Endothelial cell of umbilical vein (primary cell): ENCODE measurements around the gene HSPB2. TPM values are rescaled to one million over a fixed set of nuclear protein-coding genes. Genes with fewer than 3 reads are reported as not detected.

Experiments
- BruUV-seq: library from RNA; stranded (reverse); fragments of 400-500 nt; replicated peaks from 2 replicates; lab custom pipeline; 2021; lab: Mats Ljungman, UMichigan
- CTCF ChIA-PET: fragments of 300-600, 350-600 bp; sonication (Branson Sonifier 250); formaldehyde crosslinking; loops from one replicate; lab custom pipeline; 2021; ENCODE audit warnings: antibody characterized with exemption, inconsistent platforms; lab: Charles Lee
- POLR2A ChIA-PET: fragments of 300-600, 350-600 bp; sonication (Branson Sonifier 250); formaldehyde crosslinking; loops from one replicate; lab custom pipeline; 2021; ENCODE audit warnings: antibody characterized with exemption, inconsistent platforms; lab: Charles Lee
- DNase-seq: peaks from one replicate; pipeline ENCODE4 v3.0.0-alpha.2; 2011; ENCODE audit warnings: low read depth, low spot score
- FAIRE-seq: peaks from 2 replicates; lab custom pipeline; 2011; peaks lifted over from hg19 to GRCh38; lab: Jason Lieb, UNC
- H2AFZ ChIP-seq: 2 replicates; pipeline ENCODE4 v1.6.0; 2012; ENCODE audit warnings: low read depth, low read length, control low read depth, inconsistent platforms
- H3K27ac ChIP-seq: 2 replicates; pipeline ENCODE4 v1.5.1; 2011; ENCODE audit warnings: low read depth, mild to moderate bottlenecking, control low read depth, low read length, moderate library complexity; ENCODE audit not compliant: insufficient read depth
- H3K27me3 ChIP-seq, 2 experiments: 2 replicates each; pipeline versions ENCODE4 v1.6.0 to v1.6.1; 2011; ENCODE audit warnings: low read length in 2 of 2, mixed read lengths in 1 of 2; ENCODE audit not compliant: control insufficient read depth in 2 of 2, insufficient read depth in 2 of 2
- H3K36me3 ChIP-seq, 2 experiments: 2 replicates in 1 of 2; 3 replicates in 1 of 2; pipeline ENCODE4 v1.5.1; 2011; ENCODE audit warnings: low read length in 2 of 2, mild to moderate bottlenecking in 1 of 2, moderate library complexity in 1 of 2; ENCODE audit not compliant: control insufficient read depth in 2 of 2, insufficient read depth in 2 of 2; ENCODE audit errors: extremely low read depth in 1 of 2
- H3K4me1 ChIP-seq: 3 replicates; pipeline ENCODE4 v1.5.1; 2011; ENCODE audit warnings: mild to moderate bottlenecking, low read length; ENCODE audit not compliant: control insufficient read depth, insufficient read depth; ENCODE audit errors: extremely low read depth
- H3K4me2 ChIP-seq: 2 replicates; pipeline ENCODE4 v1.6.1; 2011; ENCODE audit warnings: low read length, control low read depth, mixed read lengths; ENCODE audit not compliant: insufficient read depth
- H3K4me3 ChIP-seq, 3 experiments: fragments of 200-600 bp in 1 of 3; sonication (generic), shearing (Covaris generic) in 1 of 3; replicated peaks in 1 of 3; 2 replicates each; pipeline ENCODE4 v1.5.1; 2011 to 2016; ENCODE audit warnings: control low read depth in 3 of 3, low read length in 3 of 3, mild to moderate bottlenecking in 2 of 3, inconsistent platforms in 1 of 3, low read depth in 1 of 3, moderate library complexity in 1 of 3; ENCODE audit not compliant: insufficient read depth in 1 of 3
- H3K79me2 ChIP-seq: 2 replicates; pipeline ENCODE4 v1.6.0; 2012; ENCODE audit warnings: low read length, inconsistent platforms; ENCODE audit not compliant: control insufficient read depth, insufficient read depth
- H3K9ac ChIP-seq: replicated peaks from 2 replicates; pipeline ENCODE3; 2011; ENCODE audit warnings: low read length, control low read depth; ENCODE audit not compliant: insufficient read depth; ENCODE audit errors: extremely low read depth
- H3K9me1 ChIP-seq: replicated peaks from 3 replicates; pipeline ENCODE4 v1.6.0; 2011; ENCODE audit warnings: mild to moderate bottlenecking, low read length; ENCODE audit not compliant: control insufficient read depth, insufficient read depth; ENCODE audit errors: extremely low read depth
- H3K9me3 ChIP-seq: replicated peaks from 2 replicates; pipeline ENCODE4 v1.5.1; 2012; ENCODE audit warnings: low read length, inconsistent platforms; ENCODE audit not compliant: control insufficient read depth, insufficient read depth
- H4K20me1 ChIP-seq: replicated peaks from 2 replicates; pipeline ENCODE3; 2011; ENCODE audit warnings: mild to moderate bottlenecking, low read length; ENCODE audit not compliant: control insufficient read depth, insufficient read depth; ENCODE audit errors: extremely low read depth
- EZH2 ChIP-seq: IDR thresholded peaks from 2 replicates; pipeline ENCODE4 v1.6.1; 2012; ENCODE audit warnings: borderline replicate concordance, low read depth, mild to moderate bottlenecking, moderate library complexity, low read length, inconsistent platforms; ENCODE audit not compliant: severe bottlenecking
- FOS ChIP-seq: IDR thresholded peaks from 2 replicates; pipeline ENCODE4 v1.6.1; 2011; ENCODE audit warnings: mild to moderate bottlenecking, low read length, moderate library complexity, borderline replicate concordance; ENCODE audit not compliant: insufficient read depth
- GATA2 ChIP-seq: IDR thresholded peaks from 2 replicates; pipeline ENCODE4 v1.7.0; 2011; ENCODE audit warnings: low read depth, mild to moderate bottlenecking, moderate library complexity, mixed read lengths, low read length; ENCODE audit not compliant: insufficient read length, insufficient read depth
- JUN ChIP-seq: IDR thresholded peaks from 2 replicates; pipeline ENCODE4 v1.6.1; 2011; ENCODE audit warnings: borderline replicate concordance, low read depth; ENCODE audit not compliant: insufficient read length, insufficient read depth
- MYC ChIP-seq: IDR thresholded peaks from one replicate; pipeline ENCODE4 v1.6.1; 2011; ENCODE audit warnings: mild to moderate bottlenecking, low read depth, low read length
- POLR2A ChIP-seq: IDR thresholded peaks from 2 replicates; pipeline ENCODE4 v1.6.1; 2012; ENCODE audit warnings: low read depth, mild to moderate bottlenecking, control low read depth, low read length
- POLR2AphosphoS5 ChIP-seq: IDR thresholded peaks from 2 replicates; pipeline ENCODE4 v1.6.1; 2012; ENCODE audit warnings: low read depth, mild to moderate bottlenecking, control low read depth, low read length, moderate library complexity; ENCODE audit not compliant: insufficient read depth
- dilution Hi-C: fragments of 300-500 bp; cut with MboI; formaldehyde crosslinking; loops from one replicate; pipeline ENCODE4 v1.15.0; 2019; ENCODE audit warnings: low sequenced_read_pairs; ENCODE audit not compliant: extremely low pct_ligation_motif_present
- intact Hi-C: fragments of 100-400 bp; cut with micrococcal nuclease; formaldehyde crosslinking; loops from one replicate; pipeline ENCODE4 v1.10.0; 2022
- polyA plus RNA-seq, 4 experiments: library from polyadenylated mRNA; depleted of rRNA in 3 of 4; stranded (reverse) in 3 of 4; unstranded in 1 of 4; fragments of >200 nt; gene quantifications; 2 replicates each; pipeline versions ENCODE4 v1.2.1 to v1.2.3, GENCODE V29; 2011 to 2012; ENCODE audit warnings: missing spikeins in 1 of 4
- total RNA-seq: library from RNA; stranded (reverse); gene quantifications from 2 replicates; pipeline ENCODE4 v1.2.3, GENCODE V29; 2021
- TF ChIP-seq, protein P1 (sequence below), 2 donors: IDR thresholded peaks; 1 replicate in 1 of 2; 2 replicates in 1 of 2; pipeline ENCODE4 v1.5.1; 2011; ENCODE audit warnings: low read length in 2 of 2, mild to moderate bottlenecking in 2 of 2, moderate library complexity in 2 of 2, control low read depth in 1 of 2, inconsistent platforms in 1 of 2, low read depth in 1 of 2; ENCODE audit not compliant: insufficient read depth in 1 of 2; ENCODE audit errors: extremely low read depth in 1 of 2
- TF ChIP-seq, protein P2 (sequence below): IDR thresholded peaks from 2 replicates; pipeline ENCODE4 v1.6.1; 2011; ENCODE audit not compliant: insufficient read depth, insufficient read length

The HSPB2 gene
- total and polyA plus RNA-seq, 2 donors (not counting 3 experiments of a cell fraction or from before 2014, with no cell fraction given) = not detected

DNA sequence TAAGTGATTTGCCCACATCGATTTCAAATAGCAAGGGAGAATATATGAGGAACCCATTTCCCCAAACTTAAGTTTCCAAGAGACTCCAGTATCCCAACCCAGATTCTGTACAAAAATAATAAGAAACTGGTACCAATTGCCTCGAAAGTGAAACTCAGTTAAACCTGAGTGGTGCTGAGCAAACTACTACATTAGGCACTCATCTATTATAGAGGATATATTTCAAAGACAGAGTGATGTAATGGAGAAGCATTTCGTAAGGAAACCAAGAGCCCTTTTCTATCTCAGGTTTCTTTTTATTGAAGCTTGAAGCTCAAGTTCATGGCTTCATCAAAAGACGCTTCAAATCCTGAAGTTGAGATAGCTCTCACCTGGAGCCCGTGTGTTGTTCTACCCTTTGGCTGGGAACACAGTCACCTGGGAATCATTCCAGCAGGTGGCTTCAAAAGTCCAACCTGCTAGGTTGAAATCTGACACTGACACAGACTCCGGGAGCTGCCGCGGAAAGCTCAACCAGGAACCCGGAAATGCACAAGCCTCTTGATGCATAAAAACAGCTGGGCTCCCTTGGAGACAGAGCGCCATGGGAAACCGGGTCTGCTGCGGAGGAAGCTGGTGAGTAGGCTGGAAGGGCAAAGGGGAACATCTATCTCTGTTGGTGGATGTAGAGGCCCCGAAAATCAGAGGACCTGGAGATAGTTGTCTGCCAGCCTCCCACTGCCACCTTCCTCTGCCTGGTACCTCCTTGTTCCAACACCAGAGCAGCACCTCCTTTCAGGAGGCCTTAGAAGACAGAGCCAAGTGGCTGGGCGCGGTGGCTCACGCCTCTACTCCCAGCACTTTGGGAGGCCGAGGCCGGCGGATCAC is 6.1 kb downstream of the HSPB2 start, which contains the start of gene C11orf52:
Gene C11orf52, plus strand, starts transcription at position 524 of the 867 bp plus-strand sequence. Its CDS starts 60 bp downstream, at position 584.
- Histone ChIP-seq H3K27me3 (no peaks in the 10 kb centered on the region), H3K27ac (no peak within 1 kb of the TSS), H3K9ac (no peak within 1 kb of the TSS), H3K9me3 (no peaks in the 10 kb centered on the region), H3K4me2 (no peak within 1 kb of the TSS), H3K36me3 (no peaks in the 10 kb centered on the region), H3K79me2 (no peaks in the 10 kb centered on the region), H3K4me3 (no peak within 1 kb of the TSS), H3K4me1 (peaks cover 17% of the 10 kb centered on the region), H3K9me1 (no peaks in the 10 kb centered on the region), H4K20me1 (no peaks in the 10 kb centered on the region), H2AFZ (peak within 1 kb of the TSS; percentile 41)
- peak; percentile 61 for DNase-seq
- no peak for TF ChIP-seq JUN
- no peak for TF ChIP-seq POLR2A
- TF ChIP-seq, protein P1, sequence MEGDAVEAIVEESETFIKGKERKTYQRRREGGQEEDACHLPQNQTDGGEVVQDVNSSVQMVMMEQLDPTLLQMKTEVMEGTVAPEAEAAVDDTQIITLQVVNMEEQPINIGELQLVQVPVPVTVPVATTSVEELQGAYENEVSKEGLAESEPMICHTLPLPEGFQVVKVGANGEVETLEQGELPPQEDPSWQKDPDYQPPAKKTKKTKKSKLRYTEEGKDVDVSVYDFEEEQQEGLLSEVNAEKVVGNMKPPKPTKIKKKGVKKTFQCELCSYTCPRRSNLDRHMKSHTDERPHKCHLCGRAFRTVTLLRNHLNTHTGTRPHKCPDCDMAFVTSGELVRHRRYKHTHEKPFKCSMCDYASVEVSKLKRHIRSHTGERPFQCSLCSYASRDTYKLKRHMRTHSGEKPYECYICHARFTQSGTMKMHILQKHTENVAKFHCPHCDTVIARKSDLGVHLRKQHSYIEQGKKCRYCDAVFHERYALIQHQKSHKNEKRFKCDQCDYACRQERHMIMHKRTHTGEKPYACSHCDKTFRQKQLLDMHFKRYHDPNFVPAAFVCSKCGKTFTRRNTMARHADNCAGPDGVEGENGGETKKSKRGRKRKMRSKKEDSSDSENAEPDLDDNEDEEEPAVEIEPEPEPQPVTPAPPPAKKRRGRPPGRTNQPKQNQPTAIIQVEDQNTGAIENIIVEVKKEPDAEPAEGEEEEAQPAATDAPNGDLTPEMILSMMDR (IDR thresholded peaks at IDR 0.05; ENCODE audit: extremely low read depth in 1 of 2, insufficient read depth in 1 of 2, low read depth in 1 of 2, low read length in 2 of 2) = no peak
- no peak for TF ChIP-seq FOS
- no peak for TF ChIP-seq POLR2AphosphoS5
- TF ChIP-seq EZH2 = no peak
- TF ChIP-seq MYC = no peak
- TF ChIP-seq, protein P2, sequence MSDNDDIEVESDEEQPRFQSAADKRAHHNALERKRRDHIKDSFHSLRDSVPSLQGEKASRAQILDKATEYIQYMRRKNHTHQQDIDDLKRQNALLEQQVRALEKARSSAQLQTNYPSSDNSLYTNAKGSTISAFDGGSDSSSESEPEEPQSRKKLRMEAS = no peak
- TF ChIP-seq GATA2 = no peak
- no TSS peak for BruUV-seq
- dilution Hi-C loops = no loop called here
- POLR2A ChIA-PET = interaction anchor here (0.9 kb wide), 1 partner anchor 8 kb away, joined by 3 read pairs; no protein-coding TSS in a partner anchor
- CTCF ChIA-PET = interaction anchor here (0.9 to 1.4 kb wide), 5 partner anchors 8 to 48 kb away, joined by 3 to 5 read pairs (median 4); partner anchors contain the start of gene ALG9
- intact Hi-C loops = no loop called here
- FAIRE-seq = peak; percentile 8
